HK-2 (cell line): ENCODE results near the gene MFSD12.

ENCODE experiments used
- DNase-seq: peaks from one replicate; pipeline ENCODE4 v3.0.0-alpha.2; 2018; ENCODE audit not compliant: unreplicated experiment

The MFSD12 gene

DNA sequence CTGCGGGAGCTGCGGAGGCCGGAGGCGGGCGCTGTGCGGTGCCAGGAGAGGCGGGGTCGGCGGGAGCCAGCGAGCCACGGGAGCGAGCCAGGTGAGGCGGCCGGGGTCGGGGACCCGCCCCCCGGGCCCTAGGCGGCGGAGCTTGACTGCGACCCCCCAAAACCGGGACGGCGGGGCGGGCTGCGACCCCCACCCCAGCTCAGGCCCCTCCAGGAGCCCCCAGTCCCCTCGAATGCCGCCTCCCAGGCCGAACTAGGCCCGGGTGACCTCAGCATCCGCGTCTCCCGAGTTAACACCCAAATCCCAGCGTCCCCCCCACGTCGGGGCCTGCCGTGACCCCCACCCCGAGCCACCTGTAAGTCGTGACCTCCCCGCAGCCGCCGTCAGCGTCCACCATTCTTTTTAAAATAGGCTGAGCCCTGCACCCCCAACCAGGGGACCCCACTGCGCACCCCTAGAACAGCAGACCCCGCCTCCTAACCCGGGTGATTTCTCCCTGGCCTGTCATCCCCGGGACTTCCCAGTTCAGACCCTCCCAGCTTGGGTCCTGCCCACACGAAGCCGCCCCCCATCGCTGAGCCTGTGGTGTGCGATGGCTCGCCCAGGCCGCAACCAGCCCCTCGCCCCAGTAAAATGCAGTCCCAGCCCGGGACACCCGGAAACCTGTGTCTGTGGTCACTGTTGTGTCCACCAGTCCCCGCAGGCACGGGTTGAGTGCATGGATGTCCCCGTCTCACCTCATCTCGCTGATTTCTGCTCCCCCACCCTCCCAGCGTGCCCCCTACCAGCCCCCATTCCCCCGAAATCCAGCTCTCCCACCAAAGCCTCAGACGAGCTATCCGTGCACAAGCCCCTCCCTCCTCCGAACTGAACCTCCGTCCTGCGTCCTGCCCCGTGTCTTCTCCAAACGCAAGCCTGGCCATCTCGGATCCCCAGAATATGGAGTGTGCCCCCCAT, 50.7 kb downstream of the MFSD12 start:
- no peak for DNase-seq

DNA sequence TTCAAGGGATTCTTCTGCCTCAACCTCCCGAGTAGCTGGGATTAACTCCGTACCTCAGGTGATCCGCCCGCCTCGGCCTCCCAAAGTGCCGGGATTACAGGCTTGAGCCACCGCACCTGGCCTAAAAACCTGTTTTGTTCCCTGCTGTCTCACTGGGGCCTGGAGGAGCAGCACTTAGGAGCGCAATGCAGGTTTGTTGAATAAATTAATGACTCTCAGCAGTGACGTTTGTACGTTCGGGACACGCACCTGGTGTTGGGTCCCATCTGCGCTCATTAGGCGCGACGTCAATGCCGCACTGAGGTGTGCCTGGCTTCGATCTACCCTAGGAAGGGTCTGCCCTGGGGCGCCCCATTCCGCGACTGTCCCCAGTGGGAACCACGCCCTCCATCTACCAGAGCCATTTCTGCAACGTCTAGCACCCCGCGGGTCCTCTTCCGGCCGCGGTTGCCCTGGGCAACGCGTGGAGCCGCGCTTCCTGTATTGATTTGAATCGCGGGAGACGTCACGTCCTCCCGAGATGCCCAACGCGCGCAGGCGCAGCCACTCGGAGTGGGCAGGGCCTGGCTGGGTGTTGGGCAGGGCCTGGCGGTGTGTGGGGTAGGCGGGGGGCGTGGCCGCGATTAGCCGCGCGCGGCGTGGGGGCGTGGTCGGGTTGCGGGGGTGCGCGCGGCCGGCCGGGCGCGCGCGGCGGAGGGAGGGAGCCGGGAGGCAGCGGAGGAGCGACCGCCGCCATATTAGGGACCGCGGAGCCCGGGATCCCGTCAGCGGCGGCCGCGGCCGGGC, 51.6 kb downstream of the MFSD12 start, which contains the start of gene FZR1:
Gene FZR1, plus strand, starts transcription at position 714 of the 786 bp plus-strand sequence. CDS start 16,679 bp downstream, outside the sequence.
- peak; percentile 100 for DNase-seq

- no peak for DNase-seq
Measured at GRCh38 chr19:3504735-3505134, 52.7 kb downstream of the MFSD12 start.

DNA sequence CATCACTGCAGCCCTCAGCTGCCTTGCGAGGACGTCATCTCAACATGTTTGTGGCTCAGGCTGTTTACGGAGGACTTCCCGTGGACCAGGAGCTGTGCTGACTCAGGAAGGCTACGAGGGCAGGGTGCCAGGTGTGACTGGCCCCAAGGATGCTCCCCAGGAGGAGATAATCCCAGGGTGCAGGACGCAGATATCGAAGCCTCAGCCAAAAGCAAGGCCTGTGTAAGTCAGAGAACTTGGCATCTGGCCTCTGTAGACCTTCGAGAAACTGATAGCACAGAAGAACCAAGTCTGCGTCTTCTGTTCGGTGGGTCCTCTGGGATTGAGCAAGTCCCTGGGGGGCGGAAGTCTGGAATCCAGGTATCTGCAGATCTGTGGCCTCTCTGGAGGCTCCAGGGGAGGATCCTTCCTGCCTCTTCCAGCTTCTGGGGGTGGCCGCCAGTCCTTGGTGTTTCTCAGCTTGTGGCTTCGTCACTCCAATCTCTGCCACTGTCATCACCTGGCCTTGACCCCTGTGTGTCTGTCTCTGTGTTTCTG, 54.3 kb downstream of the MFSD12 start:
- DNase-seq, result no peak

DNA sequence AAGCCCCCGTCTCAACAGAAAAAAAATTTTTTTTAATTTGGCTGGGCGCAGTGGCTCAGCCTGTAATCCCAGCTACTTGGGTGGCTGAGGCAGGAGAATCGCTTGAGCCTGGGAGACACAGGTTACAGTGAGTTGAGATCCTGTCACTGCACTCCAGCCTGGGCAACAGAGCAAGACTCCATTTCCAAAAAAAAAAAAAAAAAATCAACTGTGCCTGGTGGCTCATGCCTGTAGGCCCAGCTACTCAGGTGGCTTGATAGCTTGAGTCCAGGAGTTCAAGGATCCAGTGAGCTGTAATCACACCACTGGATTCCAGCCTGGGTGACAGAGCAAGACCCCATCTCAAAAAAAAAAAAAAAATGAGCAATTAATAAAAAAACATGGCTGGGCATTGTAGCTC, 55.6 kb downstream of the MFSD12 start:
- no peak for DNase-seq

DNA sequence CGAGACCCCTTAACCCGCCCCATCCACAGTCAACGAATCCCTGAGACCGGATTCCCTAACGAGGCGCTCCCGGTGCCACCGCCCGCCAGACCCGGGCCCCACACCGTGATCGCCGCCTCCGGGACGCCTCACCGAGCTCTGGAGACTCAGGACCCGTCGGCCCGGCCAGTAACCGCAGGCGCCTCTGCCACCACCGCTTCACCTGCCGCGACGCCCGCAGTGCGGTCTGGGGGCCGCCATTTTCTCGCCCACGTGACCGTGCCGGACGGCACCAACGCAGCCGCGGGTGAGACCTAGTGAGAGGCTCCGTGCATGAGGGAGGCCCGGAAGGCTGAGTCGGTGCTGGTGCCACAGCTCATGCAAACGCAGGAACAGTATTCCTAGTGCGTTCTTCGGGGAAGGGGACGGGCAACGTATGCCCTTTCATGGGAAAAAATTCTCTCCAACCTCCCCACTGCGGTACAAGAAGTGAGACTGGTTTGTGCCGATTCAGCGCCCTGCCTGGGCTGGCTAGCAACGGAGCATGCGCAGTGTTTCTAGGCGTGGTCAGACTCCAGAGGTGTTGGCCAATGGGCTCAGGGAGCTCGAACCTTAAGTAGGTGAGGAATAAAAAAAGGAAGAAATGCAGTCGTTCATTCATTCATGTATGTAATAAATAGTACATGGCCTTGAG, 56.8 kb downstream of the MFSD12 start, which contains the start of gene DOHH:
Gene DOHH, minus strand, starts transcription at position 246 of the 673 bp plus-strand sequence. CDS start 3,860 bp downstream, outside the sequence.
- DNase-seq, result peak; percentile 96

DNA sequence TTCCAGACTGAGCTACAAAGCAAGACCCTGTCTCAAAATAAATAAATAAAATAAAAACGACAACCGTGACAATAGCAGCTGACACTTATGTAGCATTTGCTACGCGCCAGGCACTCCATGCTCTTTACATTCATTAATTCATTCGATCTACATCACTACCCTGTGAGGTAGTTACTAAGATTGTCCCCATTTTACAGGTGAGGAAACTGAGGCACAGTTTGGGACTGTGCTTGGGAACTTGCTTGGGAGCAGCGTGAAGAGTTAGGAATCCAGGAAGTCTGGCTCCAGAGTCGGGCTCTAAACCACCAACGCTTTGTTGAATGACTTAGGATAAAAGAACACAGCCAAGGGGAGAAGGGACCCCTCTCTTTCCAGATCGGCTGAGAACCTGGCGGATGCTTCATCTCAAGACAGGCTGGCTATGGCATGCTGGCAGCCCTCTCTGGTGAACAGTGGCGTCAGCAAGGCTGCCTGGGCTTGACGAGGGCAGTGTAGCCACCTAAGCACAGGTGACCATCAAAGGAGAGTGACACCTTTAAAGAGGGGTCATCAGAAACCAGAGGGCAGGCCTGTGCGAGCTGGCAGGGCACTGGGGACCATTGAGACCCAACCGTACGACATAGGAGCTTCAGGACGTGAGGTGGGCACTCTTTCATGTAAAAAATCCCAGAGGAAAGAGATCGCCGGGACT, 57.5 kb downstream of the MFSD12 start:
- DNase-seq, result no peak

- no peak for DNase-seq
Measured at GRCh38 chr19:3497757-3498520, 59.4 kb downstream of the MFSD12 start.

- DNase-seq, result no peak
Measured at GRCh38 chr19:3496392-3497273, 60.8 kb downstream of the MFSD12 start.

- DNase-seq, result no peak
Measured at GRCh38 chr19:3494559-3494958, 62.8 kb downstream of the MFSD12 start.
